Kidney tubule cell (primary cell): ENCODE data around the gene SLC1A2.
A peak's percentile ranks its signal among the peaks of the same experiment; 100 is the strongest.

Experiments
- DNase-seq: peaks from one replicate; pipeline ENCODE4 v3.0.0-alpha.2; 2018; ENCODE audit warnings: low spot score

The SLC1A2 gene

DNA sequence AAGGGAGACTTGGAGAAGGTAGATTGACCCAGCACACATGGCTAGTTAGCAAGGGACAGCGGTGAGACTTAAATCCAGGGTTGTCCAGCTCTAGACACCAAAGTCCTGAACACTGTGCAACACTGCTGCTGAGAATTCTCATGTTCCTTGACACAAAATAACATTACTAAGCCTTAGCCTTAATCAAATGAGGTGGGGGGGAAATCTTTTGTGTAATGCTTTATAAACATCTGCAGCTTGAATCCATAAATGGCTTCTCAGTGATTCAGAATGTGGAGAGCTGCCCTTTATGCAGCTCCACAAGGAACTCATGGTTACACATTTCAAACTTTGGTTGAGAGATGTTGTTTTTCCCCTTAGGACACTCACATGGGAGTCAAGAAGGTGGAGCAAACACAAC, 200.4 kb downstream of the SLC1A2 start:
- DNase-seq, result no peak

DNA sequence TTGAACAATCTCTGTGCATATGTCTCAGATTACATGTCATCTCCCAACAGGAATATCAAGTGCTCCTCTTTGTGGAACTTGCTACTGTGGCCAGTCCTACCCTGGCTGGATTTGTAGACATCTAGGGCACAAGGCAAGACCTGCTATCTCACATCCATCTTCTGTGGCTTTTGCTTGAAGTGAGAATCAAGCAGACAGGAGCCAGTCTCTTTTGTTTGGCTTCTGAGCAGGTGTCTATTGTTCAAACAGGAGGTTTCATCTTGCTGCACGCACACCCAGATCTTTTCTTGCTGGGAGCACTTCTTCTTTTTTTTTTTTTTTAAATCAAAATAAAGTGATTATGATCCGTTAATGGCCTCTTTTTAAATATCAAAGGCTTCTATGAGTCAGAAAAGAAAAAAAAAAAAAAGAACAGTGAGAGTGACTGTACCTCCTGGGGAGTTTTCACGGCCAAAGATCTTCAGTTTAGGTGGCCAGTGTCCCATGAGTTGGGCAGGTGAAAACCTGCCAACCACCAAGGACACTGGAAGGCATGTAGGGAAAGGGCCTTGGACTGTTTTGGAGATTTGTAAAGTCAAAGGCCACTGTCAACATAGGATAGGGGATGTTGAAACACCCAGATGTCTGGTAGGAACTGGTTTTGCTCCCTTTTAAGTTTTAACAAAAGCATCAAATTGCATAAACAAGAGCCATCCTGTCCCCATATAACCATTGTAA, 202.2 kb downstream of the SLC1A2 start:
- DNase-seq, result no peak

DNA sequence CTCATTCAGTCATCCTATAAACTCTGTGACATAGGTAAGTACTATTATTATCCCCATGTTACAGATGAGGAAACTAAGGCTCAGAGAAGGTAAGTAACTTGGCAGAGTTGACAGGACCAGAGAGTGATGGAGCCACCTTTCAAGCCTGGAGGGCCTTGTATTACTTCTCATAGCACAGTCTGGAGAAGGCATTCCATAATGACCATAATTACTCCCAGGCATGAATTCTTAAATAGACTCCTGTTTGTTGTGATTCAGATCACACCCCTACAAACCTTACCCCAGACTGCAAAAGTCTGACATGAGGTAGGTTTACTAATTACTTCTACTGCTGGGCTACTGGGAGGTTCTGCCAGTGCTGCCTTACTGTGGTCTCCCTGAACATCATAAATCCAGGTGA, 203.4 kb downstream of the SLC1A2 start:
- no peak for DNase-seq

DNA sequence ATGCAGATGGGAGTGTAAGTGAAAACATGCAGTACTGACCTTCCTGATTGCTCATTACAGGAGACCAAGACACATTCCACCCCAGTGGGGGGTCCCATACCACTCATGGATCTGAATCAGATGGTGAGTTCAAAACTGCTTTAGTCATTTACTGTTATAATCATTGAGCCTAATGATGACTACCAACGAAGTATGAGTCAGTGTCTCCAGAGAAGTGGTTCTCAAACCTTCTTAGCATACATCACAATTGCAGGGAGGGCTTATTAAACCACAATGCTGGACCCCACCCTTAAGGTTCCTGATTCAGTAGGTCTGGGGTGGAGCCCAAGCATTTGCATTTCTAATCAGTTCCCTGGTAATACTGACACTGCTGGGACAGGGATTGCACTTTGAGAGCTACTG, 204.6 kb downstream of the SLC1A2 start:
- peak; percentile 99 for DNase-seq

DNA sequence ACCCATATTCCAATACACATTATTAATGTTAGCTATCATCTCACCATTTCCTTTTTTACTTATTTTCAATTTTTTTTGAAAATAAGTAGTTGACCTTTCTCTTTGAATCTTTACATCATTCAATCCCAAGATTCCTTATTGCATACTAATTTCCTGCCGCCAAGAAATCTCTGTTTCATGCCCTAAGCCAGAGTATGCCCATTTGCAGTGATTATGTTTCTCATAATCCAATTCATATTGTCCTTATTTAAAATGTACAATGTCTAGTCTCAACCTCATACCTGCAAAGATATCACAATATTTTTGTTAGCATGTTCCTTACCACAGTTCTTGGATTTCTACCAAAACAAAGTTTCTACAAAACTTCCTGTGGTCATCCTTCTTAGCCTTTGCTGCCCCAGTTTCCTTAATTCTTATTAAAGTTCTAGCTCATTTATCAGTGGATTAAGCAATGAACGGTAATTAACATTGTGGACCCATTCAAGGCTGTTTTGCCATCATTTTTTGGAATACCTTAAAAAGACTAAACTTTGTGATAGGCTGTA, 205.1 kb downstream of the SLC1A2 start:
- DNase-seq, result no peak

DNA sequence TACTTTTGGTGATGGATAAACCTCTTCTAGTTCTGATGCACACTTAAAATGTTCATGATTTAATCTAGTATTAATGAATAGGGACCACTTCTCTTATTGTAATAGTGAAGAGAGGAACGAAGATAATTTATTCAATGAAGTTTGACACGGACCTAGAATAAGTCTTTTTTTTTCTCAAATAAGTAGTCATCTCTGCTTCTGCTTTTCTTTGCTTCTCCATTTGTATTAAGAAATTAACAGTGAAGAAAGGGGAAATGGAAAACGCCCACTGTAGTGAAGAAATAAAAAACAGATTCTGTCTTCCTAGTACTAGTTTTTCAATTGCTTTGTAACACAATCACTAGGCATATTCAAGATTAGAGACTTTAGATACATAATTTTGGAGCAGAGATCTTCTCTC, 207.4 kb downstream of the SLC1A2 start:
- DNase-seq, result no peak

DNA sequence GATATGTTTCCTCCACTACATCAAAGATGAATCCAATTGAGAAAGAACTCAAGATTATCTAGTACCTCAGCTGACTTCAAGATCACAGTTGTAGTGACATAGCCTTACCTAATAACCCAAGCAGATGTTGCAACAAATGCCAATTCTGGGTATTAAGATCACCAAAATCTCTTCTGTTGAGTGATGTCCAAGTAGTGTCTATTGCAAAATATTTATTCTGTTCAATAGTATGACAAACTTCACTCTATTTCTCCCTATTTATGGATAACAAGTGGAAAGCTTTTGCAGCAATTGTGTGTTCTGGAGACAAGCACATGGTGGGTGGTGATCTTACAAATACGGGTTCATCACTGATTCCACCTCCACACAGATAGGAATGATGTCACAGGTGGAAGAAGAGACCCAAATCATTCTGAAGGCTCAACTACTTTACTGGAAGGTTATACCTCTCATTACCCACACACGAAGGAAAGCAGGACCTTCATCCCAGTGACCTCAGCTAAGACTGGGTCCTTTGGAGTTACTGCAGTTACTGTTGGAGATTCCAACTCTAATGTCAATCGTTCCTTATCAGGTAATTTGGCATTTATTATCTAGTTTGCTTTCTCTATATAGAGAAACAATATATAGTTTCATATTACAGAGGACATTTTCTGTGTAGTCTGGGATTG, 208.3 kb downstream of the SLC1A2 start:
- DNase-seq, result no peak

DNA sequence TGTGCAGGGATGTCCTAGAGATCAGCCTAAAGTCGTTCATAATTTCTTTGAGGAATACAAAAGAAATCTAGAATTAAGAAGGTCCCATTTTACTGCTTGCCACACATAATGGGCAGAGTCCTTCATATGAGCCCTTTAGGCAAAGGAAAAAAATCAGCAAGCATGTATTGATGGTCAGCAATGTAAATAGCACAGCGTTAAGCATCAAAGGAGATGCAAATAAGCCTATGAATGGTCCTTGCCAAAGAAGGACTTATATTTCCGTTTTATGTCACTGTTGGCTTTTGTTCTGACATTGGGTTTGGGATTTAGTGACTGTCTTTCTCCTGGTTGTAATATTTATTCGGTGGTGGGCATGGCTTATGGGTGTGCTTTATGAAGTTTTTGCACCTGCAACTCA, 210.6 kb downstream of the SLC1A2 start:
- no peak for DNase-seq

DNA sequence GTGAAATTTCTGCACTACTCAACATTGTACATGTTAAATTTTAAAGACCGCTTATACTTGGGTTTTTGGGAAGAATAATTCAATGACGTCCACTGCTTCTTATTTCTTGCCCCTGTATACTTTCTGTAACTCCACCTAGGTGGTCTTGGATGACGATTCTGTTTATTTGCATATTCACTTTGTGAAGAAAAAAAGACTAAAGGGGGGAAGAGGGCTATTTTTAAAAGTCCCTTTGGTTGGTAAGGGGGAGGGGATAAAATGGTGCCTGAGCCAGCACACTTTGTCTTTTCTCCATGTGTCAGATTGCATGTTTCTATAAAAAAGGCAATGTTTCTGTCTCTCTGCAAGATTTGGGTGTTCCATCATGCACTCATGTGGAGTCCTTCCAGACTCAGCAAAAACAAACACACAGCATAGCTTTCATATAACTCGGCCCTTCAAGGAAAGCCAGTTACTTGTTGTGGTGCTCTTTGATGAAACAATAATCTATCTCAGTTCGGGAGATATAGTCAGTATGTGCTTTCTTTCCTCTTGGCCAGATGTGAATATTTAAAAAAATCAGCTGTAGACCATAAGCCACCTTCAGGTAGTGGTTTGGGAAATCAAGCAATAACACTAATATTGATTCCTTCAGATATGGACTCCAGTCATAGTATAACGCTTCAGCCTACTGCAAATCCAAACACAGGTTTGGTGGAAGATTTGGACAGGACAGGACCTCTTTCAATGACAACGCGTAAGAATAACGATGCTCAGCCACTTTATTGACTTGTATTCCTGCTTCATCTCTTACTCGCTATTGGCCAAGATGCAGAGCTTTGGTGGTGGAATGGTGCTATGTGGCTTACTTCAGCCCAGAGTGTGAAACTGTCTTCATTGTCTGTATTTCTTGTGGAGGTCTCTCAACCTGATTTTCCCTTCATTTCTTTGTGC, 211.6 kb downstream of the SLC1A2 start:
- no peak for DNase-seq

DNA sequence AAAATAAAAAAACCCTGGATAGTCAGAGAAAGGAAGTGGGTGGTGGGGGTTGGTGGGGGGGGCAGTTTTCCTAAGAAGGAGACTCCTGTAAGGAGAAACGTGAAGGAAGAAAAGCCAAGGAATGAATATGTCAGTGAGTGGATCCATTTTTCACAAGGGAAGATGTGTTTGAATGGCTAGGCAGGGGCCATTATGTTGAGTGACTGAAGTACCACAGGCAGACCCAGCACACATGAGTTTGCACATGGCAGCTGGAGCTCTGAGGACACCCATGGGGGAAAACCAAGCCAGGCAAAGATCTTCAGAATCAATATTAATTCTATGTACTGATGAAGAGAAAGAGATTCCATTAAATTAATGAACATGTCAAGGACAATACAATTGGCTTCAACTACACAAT, 212.7 kb downstream of the SLC1A2 start:
- DNase-seq, result no peak

DNA sequence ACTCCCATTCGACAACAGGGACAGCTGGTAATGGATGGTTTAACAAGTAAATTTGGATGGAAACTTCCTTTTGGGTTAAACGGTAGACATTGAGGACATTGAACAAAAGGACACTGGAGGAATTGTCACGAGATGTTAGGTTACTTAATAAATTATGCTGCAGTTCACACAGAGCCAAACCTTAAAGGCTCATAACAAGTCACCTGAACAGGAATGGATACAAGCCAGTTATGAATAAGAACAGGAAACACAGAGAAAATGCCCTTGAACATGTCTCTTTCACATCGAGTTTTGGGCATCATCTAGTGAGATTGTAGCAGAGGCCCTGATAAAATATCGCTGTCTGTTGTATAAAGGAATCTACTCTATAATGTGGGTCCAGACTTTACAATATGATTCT, 214.7 kb downstream of the SLC1A2 start:
- DNase-seq, result no peak
